NOMO-1 treated with dmso at 0.1 percent for 144 hours (cell line): ENCODE measurements around the gene FGF14.

Source experiments
- DNase-seq: peaks from one replicate; lab custom pipeline; 2025; ENCODE audit not compliant: unreplicated experiment; lab: John Stamatoyannopoulos, UW

FGF14 gene

DNA sequence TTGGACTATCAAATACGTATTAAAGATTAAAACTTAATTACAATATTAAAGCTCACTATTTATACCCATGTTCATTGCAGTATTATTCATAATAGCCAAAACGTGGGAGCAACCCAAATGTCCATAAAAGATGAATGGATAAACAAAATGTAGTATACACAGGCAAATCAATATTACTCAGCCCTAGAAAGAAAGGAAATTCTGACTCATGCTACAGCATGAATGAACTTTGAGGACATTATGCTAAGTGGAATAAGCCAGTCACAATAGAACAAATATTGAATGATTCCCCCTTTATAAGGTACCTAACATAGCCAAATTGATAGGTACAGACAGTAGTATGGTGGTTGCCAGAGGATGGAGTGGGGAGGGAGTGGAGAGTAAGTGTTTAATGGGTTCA, 457.3 kb downstream of the FGF14 start:
- no peak for DNase-seq

DNA sequence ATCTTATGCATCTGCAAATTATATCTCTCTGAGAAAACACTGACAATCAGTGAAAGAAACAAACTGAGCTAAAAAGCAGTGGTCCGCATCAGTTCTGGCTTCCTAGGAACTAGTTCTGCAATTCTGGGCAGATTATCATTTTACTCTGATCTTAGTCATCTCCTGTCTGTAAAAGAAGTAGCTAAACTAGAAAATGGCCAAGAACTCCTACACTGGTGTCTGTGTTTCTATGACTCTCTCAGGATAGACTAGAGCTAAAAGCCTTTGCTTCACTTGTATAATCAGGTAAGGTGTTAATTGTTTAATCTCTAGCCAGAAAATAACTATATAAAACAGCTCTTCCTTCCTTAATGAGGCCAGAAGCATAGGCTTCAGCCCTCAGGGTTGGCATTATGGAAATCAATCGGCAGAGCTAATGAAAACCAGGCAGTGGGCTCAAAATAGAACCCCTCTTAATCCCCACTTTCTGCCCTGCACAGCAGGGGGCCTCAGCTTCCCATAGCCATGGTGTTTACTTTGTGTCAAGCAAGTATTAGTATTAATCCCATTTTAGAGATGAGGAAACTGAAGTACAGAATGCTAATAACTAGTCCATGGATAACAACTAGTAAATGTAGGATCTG, 459.2 kb downstream of the FGF14 start:
- no peak for DNase-seq

DNA sequence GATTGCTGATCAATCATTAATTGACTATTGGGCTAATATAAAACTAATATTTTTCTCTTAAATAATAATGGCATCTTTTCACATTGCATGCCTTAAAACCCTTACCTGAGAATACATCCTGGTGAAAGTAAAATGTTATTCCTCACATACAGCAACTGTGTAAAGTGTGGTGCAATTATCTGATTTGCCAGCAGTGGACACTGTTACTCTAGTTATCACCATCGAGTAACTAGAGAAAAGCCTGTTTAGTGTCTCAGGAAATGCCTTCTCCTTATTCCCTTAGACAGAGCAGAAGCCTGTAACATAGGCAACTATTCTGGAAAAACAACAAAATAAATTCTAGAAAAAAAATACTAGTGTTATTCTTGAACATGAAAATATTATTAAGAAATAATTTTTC, 459.8 kb downstream of the FGF14 start:
- no peak for DNase-seq

DNA sequence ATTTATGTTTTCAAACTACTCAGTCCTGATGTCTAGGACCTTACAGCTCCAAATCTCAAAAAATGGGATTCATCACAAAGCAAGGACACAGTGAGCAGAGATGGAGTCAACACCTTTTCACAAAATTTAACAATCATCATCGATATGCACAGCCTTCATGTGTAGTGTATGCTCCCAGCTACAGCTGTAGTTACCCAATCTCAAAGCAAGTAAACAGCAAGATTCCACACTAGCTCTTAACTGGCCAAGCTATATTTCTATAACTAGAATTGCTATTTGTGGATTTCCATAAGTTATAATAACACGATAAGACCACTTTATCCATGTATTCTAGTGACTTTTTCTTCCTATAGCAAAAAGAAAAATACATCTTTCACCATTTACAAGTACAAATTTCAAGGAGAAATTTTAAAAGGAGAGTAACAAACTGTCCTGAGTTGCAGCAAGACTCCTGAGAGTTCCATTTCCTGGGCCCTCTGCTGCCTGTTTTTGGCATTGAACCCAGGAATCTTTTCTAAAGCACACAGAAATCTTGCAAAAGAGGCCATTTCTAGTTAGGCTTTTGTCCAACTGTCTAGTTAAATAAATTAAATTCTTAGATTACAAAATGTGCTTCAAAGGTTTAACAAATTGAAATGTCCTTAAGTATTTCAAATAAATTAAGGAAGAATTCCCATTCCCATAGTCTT, 460.6 kb downstream of the FGF14 start:
- no peak for DNase-seq

DNA sequence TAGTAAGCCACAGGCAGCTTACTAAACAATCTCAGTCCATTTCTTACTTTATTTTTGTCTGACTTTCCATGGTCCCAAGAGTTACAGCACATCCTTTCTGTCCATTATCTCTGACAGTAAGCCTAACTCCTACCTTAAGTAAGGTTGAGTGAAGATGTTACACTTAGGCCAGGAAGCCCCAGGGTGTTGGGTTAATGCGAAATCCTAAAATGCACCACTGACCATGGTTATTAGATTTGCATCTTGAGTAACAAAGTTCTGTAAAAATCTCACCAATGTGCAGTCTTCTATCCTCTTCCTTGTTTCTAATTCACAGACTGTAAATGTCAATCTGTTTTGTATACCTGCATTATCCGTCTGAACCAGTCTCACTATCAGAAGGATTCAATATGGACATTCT, 462.5 kb downstream of the FGF14 start:
- no peak for DNase-seq

DNA sequence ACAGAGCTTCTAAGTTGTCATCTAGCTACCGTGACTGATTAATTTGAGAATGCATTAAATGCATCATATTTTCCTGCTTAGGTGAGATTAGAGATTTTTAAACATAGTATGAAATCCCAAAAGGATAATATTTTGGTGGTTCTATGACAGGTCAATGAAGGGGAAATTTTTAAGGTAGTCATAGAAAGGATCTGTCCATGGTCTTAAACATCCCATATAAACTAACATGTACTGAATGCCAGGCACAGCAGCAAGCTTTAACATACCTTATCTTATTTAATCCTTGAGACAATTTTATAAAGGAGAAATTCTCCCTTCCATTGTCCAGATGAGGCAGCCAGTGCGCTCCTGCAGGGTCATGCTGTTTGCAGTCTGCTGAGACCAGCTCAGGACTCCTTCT, 466.0 kb downstream of the FGF14 start:
- no peak for DNase-seq

DNA sequence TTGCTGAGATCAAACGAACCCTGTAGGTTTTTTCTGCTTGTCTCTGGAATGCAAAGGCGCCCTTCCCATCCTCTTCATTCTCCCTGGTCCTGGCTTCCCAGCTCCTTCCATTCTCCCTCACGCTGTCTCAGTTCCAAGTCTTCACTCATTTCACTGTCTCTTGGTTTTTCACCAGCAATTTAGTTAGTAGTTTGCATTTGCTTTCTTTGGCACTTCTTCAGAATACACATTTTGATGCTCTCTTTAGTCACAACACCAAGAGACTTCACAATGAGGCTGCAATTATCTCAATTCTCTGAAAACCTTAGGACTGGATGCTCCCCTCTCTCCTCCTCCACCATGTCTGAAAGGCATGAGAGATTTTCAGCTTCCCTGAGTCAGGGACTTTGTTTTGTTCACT, 470.7 kb downstream of the FGF14 start:
- DNase-seq: no peak

DNA sequence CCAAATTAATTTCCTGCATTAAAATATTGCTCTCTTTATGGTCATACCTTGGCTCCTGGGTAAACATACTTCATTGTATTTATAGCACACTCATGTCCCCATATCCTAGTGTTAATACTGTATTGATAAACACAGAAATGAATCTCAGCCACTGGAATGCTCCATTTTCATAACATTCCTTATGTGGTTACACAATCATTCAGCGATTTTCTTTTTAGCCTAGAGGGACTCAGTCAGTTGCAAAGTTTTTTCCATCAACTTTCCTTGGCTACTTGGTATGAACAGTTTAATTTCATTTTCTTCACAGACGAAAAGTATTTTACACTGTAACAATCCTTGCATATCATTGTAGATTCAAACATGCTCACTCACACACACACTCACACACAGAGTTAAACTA, 471.5 kb downstream of the FGF14 start:
- no peak for DNase-seq

DNA sequence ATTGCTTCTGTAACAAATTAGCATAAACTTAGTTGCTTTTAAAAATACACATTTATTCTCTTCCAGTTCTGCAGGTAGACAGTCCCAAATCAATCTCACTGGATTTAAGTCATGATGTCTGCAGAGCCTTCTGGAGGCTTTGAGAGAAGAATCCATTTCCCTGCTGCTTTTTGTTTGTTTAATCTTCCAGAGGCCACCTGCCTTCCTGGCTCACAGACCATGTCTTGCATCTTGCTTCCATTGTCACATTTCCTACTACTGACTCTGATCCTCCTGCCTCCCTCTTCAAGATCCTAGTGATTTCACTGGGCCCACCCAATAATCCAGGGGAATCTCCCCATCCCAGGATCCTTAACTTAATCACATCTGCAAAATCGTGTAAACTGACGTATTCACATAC, 476.1 kb downstream of the FGF14 start:
- DNase-seq: no peak

DNA sequence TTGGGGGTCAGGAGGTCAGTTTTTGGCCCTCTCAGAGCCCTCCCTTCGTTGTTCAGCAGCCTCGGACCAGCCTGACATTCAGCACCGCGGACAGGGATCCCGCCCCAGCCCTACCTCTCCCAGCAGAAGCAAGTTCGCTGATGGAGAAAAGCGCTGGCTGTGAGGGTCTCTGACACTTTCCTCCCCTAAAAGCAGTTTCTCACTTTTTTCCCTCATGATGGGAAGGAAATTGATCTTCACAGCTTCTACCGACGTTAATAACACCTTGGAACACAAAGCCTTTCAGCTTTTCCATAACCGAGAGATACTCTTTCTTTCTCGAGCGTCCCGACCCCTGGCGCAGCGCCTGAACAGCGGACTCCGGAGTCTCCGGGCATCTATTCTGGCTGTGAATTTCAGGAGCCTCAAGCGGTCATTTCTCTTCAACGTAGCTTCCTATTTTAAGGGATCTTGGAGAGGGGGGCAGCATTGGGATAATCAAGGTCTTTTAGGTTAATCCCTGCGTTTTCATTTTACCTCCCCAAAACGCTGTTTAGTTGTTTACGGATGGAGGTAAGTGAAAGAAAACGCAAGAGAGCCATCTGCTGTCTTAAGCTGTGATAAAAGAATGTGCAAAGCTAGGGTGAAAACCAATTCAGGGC, 482.2 kb downstream of the FGF14 start:
- DNase-seq: no peak

DNA sequence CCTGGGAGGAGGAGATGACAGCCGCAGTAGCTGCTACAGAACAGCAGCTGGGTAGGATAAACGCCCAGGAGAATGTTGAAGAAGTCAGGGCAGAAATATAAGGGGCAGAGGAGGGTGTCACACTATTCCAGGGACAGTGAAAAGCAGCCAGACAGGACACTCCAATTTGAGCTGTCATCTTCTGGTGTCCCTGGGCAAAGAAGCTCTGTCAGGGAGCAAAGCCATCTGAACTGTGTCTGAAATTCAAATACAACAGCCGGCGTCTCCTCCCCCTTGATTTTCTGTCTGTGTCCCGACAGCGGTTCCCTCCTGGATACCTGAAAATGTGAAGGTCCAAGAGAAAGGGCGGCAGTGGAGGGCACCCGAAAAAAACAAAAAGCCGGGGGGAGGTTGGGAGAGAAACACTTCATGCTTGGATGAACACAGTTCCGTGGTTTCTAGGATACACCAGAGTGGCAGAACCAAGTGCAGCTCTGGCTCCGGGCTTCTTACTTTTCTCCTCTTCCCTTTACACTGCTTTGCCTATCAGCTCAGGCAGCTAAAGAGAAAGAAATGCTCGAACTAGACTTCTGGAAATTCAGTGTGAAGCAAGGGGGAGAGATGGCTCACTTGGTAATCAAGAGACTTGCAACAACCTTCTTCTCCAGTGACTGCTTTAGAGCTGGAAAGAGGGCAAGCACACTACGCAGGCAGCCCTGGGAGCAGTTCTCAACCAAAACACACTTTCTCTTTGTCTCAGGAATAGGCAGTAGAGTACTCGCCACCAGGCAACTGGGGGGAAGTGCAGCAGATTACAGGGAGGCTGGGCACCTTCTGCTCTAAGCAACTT, 483.8 kb downstream of the FGF14 start:
- no peak for DNase-seq

DNA sequence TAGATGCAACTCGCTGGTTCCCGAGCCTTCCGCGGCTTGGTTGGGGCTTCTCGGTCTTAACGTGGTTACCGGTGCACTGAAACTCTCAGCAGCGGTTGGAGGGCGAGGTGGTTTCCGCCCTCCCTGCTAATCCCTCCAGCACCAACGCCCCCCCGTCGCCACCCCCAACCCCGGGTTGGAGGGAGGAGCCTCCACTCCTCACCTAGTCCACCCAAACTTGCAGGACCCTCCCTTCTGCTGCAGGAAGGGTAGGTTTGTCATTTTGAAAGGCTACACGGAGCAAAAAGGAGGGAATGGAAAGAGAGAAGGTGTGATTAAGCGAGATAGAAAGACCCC, 484.4 kb downstream of the FGF14 start:
- no peak for DNase-seq

DNA sequence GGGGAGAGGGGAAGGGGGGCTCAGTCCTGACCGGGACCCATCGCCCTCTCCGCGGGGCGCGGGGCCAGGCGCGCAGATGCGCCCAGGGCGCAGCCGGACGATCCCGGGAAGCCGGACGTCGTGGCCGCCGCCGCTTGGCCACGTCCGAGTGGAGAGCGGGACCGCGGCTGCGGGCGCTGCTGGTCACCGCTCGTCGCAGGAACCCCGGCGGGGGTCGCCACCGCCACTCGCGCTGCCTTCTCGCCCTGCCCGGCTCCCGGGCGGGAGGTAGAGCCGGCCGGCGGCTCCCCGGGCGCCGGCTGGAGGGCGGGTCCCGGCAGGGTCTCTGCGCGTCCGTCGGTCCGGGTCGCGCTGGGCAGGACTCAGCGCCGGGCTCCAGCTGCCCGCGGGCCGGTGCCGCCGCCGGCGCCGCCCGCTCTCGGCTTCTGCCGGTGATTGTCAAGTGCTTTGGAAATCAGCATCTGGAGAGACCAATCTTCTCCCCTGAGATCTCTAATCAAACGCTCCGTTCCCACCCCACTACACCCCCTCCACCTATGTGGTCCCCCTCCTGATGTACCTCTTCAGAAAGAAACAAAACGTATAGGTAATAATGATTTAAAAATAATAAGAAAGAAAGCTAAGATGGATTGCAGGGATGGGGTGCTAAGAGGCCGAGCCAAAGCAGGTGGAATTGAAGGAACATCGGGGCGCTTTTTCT, 484.9 kb downstream of the FGF14 start:
- no peak for DNase-seq

DNA sequence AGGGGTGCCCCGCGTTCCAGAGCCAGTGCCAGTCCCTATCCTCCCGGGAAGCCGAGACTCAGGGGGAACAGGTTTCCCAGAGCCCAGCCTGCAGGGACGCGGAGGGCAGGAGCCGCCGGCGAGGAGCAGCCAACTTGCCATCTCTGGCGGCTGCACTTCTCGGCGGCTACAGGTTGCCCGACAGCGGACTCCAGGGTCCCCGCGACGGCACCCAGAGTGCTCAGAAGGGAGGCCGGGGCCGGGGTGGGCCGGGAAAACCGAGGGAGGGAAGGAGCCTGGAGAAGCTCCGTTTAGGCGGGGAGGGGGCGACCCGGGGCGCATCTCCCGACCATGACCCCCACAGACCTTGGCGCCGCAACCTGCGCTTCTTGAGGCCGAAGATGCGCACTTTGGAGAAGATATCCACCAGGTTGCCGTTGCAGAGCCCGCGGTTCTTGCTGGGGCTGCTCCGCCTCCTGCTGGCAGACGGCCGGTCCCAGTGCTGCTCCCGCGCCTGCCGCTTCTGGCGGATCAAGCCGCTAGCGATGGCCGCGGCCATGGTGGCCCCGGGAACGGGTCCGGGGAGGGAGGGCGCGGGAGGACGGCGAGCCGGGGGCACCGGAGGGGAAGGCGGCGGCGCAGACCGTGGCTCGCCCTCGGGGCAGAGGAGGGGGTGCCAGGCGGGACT, 485.6 kb downstream of the FGF14 start:
- no peak for DNase-seq

DNA sequence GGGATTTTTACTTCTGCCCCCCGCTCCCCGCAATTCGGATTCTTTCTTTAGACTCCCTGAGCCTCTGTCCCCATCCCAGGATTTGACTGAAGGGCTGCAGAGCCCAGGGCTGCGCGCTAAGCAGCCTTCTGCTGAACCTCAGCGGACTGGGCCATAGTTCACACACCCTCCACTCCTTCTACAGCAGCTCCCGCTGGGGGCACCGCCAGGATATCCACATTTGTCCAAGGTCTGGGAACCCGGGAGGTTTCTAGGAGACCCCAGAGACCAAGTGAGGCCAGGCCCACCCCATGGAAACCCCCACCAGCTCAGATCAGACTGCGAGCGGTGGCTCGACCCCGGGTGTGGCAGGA, 486.1 kb downstream of the FGF14 start:
- no peak for DNase-seq

DNA sequence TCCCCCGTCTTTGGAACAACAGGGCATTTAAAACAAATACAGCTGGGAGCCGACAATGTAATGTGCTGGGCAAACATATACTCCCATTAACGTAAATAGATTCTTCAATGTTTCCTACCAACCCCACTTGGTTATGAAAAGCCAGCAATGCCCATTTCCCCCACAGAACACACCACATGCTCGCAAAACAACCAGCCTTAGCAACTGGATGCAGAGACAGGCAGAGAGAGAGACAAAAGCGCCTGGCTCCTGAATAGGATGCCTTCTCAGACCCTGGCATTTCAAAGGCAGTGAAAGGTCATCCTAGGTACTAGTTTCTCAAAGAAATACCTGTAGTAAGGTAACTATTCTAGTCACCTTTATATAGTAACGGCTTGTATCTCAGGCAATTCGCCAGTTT, 486.5 kb downstream of the FGF14 start:
- DNase-seq: no peak

DNA sequence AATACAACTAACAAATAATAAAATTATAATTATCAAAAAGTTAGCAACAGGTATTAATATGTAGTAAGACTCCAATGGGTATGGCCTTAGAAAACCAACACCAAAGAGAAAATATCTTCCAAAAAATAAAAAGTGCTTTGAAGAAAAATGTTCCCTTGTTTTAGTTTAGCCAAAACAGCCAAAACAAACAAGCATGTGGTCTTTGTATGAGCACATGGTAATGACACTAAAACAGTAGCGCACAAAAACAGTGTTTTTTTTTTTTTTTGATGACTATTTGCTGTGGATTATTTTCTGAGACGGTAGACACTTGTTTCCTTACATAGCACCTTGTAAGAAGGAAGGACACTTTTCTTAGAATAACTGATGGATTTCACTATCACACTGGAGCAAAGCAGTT, 490.1 kb downstream of the FGF14 start:
- DNase-seq: no peak

DNA sequence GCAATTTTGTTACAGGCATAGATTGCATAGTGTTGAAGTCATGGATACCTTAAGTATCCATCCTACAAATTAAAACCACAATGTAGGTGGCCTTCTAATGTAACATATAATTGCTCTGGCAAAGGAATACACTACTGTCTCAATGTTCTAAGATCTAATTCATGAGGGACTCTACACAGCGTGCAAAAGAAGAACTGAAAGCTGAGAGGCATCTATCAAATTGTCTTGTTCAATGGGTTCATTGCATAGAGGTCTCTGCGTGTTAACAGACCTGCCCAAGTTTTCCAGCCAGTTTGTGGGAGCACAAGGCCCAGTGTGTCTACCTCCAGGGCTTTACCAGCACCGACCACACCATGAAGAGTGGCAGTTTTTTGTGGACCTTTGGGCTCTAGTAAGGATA, 498.0 kb downstream of the FGF14 start:
- DNase-seq: no peak

DNA sequence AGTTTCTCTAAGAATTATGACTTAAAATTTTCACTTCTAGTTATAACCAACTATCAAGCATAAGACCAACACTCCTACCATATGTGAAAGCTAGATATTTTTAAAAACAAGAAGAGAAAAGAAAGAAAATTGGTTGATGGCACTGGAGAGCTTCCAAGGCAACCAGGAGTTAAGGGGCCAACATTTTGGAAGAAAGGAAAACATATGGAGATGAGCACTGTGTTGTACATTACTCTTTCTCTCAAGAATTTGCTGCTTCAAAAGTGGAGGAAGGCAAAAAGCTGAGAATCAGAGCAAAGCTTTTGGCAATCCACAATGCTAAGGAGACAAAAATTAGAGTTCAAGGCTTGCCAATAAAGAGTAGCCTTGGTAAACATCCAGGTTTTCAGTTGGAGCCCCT, 503.2 kb downstream of the FGF14 start:
- no peak for DNase-seq

DNA sequence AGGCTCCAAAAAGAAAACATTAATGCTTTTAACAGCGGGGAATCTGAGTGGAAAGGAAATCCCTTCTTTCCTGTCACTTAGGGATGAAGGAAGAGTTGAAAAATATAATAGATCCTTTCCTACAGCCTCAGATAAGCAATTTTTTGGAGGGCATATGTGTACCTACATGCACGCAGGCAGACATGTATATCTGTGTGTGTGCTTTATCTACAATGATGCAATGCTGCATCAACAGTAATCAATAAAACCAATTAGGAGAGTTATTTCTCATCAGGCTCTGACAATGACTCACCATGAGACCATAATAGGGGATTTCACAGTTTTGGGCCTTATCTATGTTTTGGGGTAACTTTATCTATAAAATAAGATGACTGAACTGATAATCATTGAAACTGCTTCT, 505.3 kb downstream of the FGF14 start:
- no peak for DNase-seq

DNA sequence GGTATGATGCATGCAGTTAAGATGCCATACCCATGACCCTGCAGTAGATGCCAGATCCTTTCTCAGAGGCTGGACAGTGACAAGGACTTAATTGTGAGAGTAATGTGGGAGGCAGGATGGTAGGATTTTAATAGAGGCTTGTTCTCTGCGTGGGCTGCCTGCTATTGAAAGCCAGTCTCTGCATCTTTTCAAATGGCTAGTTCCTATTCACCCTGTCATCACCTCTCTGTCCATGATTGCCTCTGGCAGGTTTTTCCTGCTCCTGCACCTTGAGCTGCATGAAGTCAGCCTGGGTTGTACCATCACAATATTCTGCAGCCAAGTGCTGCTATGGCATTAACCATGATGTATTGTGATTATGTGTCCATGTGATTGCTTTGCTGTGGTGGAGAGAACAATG, 508.8 kb downstream of the FGF14 start:
- no peak for DNase-seq
